ENCODE data around the gene TICAM1. TPM values are rescaled to one million over a fixed set of nuclear protein-coding genes. Genes with fewer than 3 reads are reported as not detected.

Gene TICAM1
- total RNA-seq, 2 donors from 2014 or later: 14.0 to 27.2 TPM

GRCh38 chr19:4871711-4872110 is 40.2 kb upstream of the TICAM1 start:
- no peaks in the 10 kb centered on the region for H3K36me3 ChIP-seq
- TF ChIP-seq, protein P1, sequence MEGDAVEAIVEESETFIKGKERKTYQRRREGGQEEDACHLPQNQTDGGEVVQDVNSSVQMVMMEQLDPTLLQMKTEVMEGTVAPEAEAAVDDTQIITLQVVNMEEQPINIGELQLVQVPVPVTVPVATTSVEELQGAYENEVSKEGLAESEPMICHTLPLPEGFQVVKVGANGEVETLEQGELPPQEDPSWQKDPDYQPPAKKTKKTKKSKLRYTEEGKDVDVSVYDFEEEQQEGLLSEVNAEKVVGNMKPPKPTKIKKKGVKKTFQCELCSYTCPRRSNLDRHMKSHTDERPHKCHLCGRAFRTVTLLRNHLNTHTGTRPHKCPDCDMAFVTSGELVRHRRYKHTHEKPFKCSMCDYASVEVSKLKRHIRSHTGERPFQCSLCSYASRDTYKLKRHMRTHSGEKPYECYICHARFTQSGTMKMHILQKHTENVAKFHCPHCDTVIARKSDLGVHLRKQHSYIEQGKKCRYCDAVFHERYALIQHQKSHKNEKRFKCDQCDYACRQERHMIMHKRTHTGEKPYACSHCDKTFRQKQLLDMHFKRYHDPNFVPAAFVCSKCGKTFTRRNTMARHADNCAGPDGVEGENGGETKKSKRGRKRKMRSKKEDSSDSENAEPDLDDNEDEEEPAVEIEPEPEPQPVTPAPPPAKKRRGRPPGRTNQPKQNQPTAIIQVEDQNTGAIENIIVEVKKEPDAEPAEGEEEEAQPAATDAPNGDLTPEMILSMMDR (IDR thresholded peaks at IDR 0.05): no peak
- no peak overlapping the region for H3K4me3 ChIP-seq
- no peak overlapping the region for H3K27ac ChIP-seq
- DNase-seq: no peak
- intact Hi-C loops (cut with DNase I): loop anchor here (2.0 to 5.0 kb wide), 2 partner anchors 39 to 96 kb away; partner anchors contain the start of gene KDM4B
- no peaks in the 10 kb centered on the region for H3K27me3 ChIP-seq
- H3K9me3 ChIP-seq: no peaks in the 10 kb centered on the region
- H3K4me1 ChIP-seq: no peaks in the 10 kb centered on the region
- H3K9ac ChIP-seq (ENCODE audit: low read depth in 2 of 2, low read length in 2 of 2): no peak overlapping the region

GRCh38 chr19:4870025-4870700 is 38.7 kb upstream of the TICAM1 start:
- Histone ChIP-seq H3K4me1 (peaks cover 7% of the 10 kb centered on the region), H3K27me3 (no peaks in the 10 kb centered on the region), H3K27ac (peak overlapping the region; percentile 39), H3K36me3 (no peaks in the 10 kb centered on the region), H3K4me3 (no peak overlapping the region), H3K9me3 (no peaks in the 10 kb centered on the region), H3K9ac (ENCODE audit: low read depth in 2 of 2, low read length in 2 of 2) (no peak overlapping the region)
- intact Hi-C loops (cut with DNase I): loop anchor here (5.0 kb wide), 1 partner anchor 97 kb away; the partner anchor contains the start of gene KDM4B
- TF ChIP-seq, protein P1 (IDR thresholded peaks at IDR 0.05): no peak
- peak; percentile 60 for DNase-seq

- DNase-seq: no peak
- peak overlapping the region in 1 of 2 donors; percentile 48 for H3K9ac ChIP-seq (ENCODE audit: low read depth in 2 of 2, low read length in 2 of 2)
- H3K4me1 ChIP-seq: peaks cover 7% of the 10 kb centered on the region
- intact Hi-C loops (cut with DNase I): no loop called here
- TF ChIP-seq, protein P1 (IDR thresholded peaks at IDR 0.05): no peak
- no peaks in the 10 kb centered on the region for H3K36me3 ChIP-seq
- H3K4me3 ChIP-seq: peak overlapping the region; percentile 65
- H3K27me3 ChIP-seq: no peaks in the 10 kb centered on the region
- H3K27ac ChIP-seq: peak overlapping the region; percentile 76
- no peaks in the 10 kb centered on the region for H3K9me3 ChIP-seq
Measured at GRCh38 chr19:4868286-4868834, 36.8 kb upstream of the TICAM1 start.

DNA sequence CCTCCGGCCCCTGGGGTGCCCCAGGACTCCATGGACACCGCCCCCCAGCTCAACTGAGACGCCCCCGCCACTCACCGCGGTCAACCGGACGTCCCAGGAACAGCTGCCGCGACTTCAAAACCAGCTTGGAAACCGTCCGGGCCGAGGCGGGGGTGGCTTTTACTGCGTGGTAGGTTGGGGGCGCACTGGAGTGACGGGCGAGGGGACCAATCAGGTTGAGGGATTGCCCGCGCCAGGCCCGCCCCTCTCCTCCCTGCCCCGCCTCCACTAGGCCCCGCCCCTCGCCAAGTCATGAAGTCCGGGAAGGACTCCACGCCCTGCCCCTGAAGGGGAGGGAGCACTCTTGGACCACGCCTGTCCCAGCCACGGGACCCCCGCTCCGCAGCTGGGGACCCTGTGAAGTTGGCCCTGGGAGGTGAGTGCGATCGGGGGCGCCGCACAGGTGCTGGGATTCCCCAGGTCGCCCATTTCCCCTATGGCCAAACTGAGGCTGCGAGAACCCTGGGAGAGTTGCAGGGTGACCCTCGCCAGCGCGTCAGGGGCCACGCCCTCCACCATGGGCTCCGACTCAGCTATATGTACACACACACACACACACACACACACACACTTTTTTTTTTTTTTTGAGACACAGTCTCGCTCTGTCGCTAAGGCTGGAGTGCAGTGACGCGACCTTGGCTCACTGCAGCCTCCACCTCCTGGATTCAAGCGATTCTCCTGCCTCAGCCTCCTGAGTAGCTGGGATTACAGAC is 36.2 kb upstream of the TICAM1 start, which contains the start of gene PLIN3:
Gene PLIN3 (minus strand): TSS at position 134 of the 752 bp plus-strand sequence. CDS start 6,273 bp downstream, outside the sequence.
- no peaks in the 10 kb centered on the region for H3K27me3 ChIP-seq
- intact Hi-C loops (cut with DNase I): no loop called here
- H3K27ac ChIP-seq: peak within 1 kb of the TSS; percentile 76
- DNase-seq: peak; percentile 98
- TF ChIP-seq, protein P1 (IDR thresholded peaks at IDR 0.05): no peak
- H3K36me3 ChIP-seq: no peaks in the 10 kb centered on the region
- H3K4me1 ChIP-seq: peaks cover 7% of the 10 kb centered on the region
- H3K9me3 ChIP-seq: no peaks in the 10 kb centered on the region
- peak within 1 kb of the TSS; percentile 73 to 88 for H3K9ac ChIP-seq (ENCODE audit: low read depth in 2 of 2, low read length in 2 of 2)
- H3K4me3 ChIP-seq: peak within 1 kb of the TSS; percentile 65

DNA sequence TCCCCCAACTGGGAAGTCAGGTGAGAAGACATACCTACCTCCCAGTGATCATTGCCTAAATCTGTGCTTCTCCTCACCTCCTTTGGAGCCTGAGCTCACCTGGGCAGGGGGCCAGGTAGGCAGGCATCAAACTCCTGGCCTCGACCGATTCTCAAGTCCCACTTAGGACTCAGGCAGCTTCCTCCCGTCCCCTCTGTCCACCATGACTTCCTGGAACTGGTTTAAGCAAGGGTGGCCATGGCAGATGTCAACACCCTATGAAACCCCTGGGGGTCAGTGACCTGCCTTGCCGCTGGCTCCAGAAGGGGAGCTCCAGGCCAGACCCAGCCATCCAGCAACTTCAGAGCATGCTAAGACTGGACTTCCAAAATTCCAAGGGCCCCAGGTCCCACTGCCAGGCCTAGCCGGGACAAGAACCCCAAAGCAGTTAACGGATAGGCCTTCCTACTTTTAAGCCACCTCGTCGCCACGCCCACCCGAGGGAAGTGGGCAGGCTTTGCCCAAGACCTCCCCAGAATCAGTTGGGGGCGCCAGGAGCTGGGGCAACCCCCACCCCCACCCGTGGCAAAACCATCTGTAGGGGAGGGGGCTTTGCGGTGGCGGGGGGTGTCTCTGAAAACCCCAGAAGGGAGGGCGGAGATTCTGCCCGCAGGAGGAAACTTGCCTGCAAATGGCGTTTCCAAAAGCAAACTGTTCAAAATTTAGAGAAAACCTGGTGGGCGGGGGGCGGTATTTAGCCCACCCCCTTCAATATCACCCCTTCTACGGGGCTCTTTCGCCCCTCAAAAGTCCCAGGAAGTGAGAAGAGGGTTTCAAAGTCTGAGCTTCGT is 35.3 kb upstream of the TICAM1 start:
- Histone ChIP-seq H3K9me3 (no peaks in the 10 kb centered on the region), H3K4me1 (peaks cover 7% of the 10 kb centered on the region), H3K4me3 (peak overlapping the region; percentile 65), H3K9ac (ENCODE audit: low read depth in 2 of 2, low read length in 2 of 2) (peak overlapping the region; percentile 73 to 88), H3K27ac (peak overlapping the region; percentile 76), H3K36me3 (no peaks in the 10 kb centered on the region), H3K27me3 (no peaks in the 10 kb centered on the region)
- TF ChIP-seq, protein P1 (IDR thresholded peaks at IDR 0.05): no peak
- DNase-seq: peak; percentile 69
- intact Hi-C loops (cut with DNase I): no loop called here

Measured in colonic mucosa (tissue), 4 donors.